Fibroblast of villous mesenchyme (primary cell): Measurements from ENCODE around the gene SRCIN1. TPM values are rescaled to one million over a fixed set of nuclear protein-coding genes. Genes with fewer than 3 reads are reported as not detected.

ENCODE experiments used
- DNase-seq: peaks from one replicate; pipeline ENCODE4 v3.0.0-alpha.2; 2010; ENCODE audit warnings: low read depth
- H3K4me3 ChIP-seq: 2 replicates; pipeline ENCODE4 v1.5.1; 2011; ENCODE audit warnings: low read depth, mild to moderate bottlenecking, low read length
- CTCF ChIP-seq: IDR thresholded peaks from 2 replicates; pipeline ENCODE4 v1.5.1; 2012; ENCODE audit warnings: low read depth, mild to moderate bottlenecking, low read length; ENCODE audit not compliant: insufficient read depth
- total RNA-seq: library from RNA; depleted of rRNA; stranded (reverse); fragments of >200 nt; gene quantifications from 2 replicates; pipeline ENCODE4 v1.2.3, GENCODE V29; 2012

Gene SRCIN1
- total RNA-seq, 1 donor: not detected

GRCh38 chr17:38585918-38586529 lies 19.7 kb downstream of the SRCIN1 start:
- no peak for DNase-seq
- no peak for TF ChIP-seq CTCF

GRCh38 chr17:38585056-38585917 lies 20.5 kb downstream of the SRCIN1 start:
- H3K4me3 ChIP-seq: no peak overlapping the region
- no peak for DNase-seq
- TF ChIP-seq CTCF: no peak

More at GRCh38 chr17:38585918-38586529, 19.7 kb downstream of the SRCIN1 start:
- no peak overlapping the region for H3K4me3 ChIP-seq

GRCh38 chr17:38584350-38584925 lies 21.3 kb downstream of the SRCIN1 start:
- peak; percentile 52 for DNase-seq
- no peak overlapping the region for H3K4me3 ChIP-seq
- TF ChIP-seq CTCF: peak; percentile 89

- H3K4me3 ChIP-seq: no peak overlapping the region
- no peak for TF ChIP-seq CTCF
- no peak for DNase-seq
Measured at GRCh38 chr17:38583828-38584349, 21.9 kb downstream of the SRCIN1 start.

- no peak for TF ChIP-seq CTCF
- DNase-seq: no peak
- no peak overlapping the region for H3K4me3 ChIP-seq
Measured at GRCh38 chr17:38583176-38583575, 22.6 kb downstream of the SRCIN1 start.

GRCh38 chr17:38582069-38582468 lies 23.7 kb downstream of the SRCIN1 start:
- no peak for TF ChIP-seq CTCF
- H3K4me3 ChIP-seq: no peak overlapping the region
- DNase-seq: no peak
